ENCODE measurements around the gene CXCL5. TPM values are rescaled to one million over a fixed set of nuclear protein-coding genes. Genes with fewer than 3 reads are reported as not detected.

CXCL5 gene
- total and polyA plus RNA-seq, 2 donors (not counting 3 experiments of a cell fraction or from before 2014, with no cell fraction given) = 0.33 to 0.40 TPM

- no peaks in the 10 kb centered on the region for H3K27me3 ChIP-seq (ENCODE audit: control insufficient read depth in 2 of 2, insufficient read depth in 2 of 2, low read length in 2 of 2)
- POLR2A ChIA-PET = no interaction called here
- TF ChIP-seq POLR2AphosphoS5 (IDR thresholded peaks at IDR 0.05; ENCODE audit: insufficient read depth, low read depth, low read length) = no peak
- no peak for TF ChIP-seq CTCF (IDR thresholded peaks at IDR 0.05; ENCODE audit: extremely low read depth in 1 of 2, insufficient read depth in 1 of 2, low read depth in 1 of 2, low read length in 2 of 2)
- TF ChIP-seq POLR2A (IDR thresholded peaks at IDR 0.05; ENCODE audit: low read depth, low read length) = no peak
- no peak for TF ChIP-seq GATA2 (IDR thresholded peaks at IDR 0.05; ENCODE audit: insufficient read depth, insufficient read length, low read depth, low read length)
- no peak for TF ChIP-seq JUN (IDR thresholded peaks at IDR 0.05; ENCODE audit: borderline replicate concordance, insufficient read depth, insufficient read length, low read depth)
- TF ChIP-seq MYC (IDR thresholded peaks at IDR 0.05; ENCODE audit: low read depth, low read length) = no peak
- no TSS peak for BruUV-seq (replicated peaks)
- no peak within 1 kb of the TSS for H2AFZ ChIP-seq (ENCODE audit: low read depth, low read length)
- DNase-seq (ENCODE audit: low read depth, low spot score) (no peak), FAIRE-seq (no peak)
- H3K27ac ChIP-seq (ENCODE audit: insufficient read depth, low read depth, low read length) = no peak within 1 kb of the TSS
- no peaks in the 10 kb centered on the region for H3K9me3 ChIP-seq (replicated peaks; ENCODE audit: control insufficient read depth, insufficient read depth, low read length)
- intact Hi-C loops (cut with micrococcal nuclease) (no loop called here), dilution Hi-C loops (cut with MboI; ENCODE audit: extremely low pct_ligation_motif_present, low sequenced_read_pairs) (no loop called here)
- no peaks in the 10 kb centered on the region for H3K79me2 ChIP-seq (ENCODE audit: control insufficient read depth, insufficient read depth, low read length)
- no peak within 1 kb of the TSS for H3K9ac ChIP-seq (replicated peaks; ENCODE audit: extremely low read depth, insufficient read depth, low read length)
- H3K4me2 ChIP-seq (ENCODE audit: insufficient read depth, low read length) = no peak within 1 kb of the TSS
- no peaks in the 10 kb centered on the region for H3K9me1 ChIP-seq (replicated peaks; ENCODE audit: control insufficient read depth, extremely low read depth, insufficient read depth, low read length)
- H4K20me1 ChIP-seq (replicated peaks; ENCODE audit: control insufficient read depth, extremely low read depth, insufficient read depth, low read length) = no peaks in the 10 kb centered on the region
- CTCF ChIA-PET = interaction anchor here (1.0 kb wide), 1 partner anchor 44 kb away, joined by 3 read pairs; no protein-coding TSS in a partner anchor
- H3K4me3 ChIP-seq (replicated peaks in 1 of 3; ENCODE audit: insufficient read depth in 1 of 3, low read depth in 1 of 3, low read length in 3 of 3) = no peak within 1 kb of the TSS
- H3K4me1 ChIP-seq (ENCODE audit: control insufficient read depth, extremely low read depth, insufficient read depth, low read length) = no peaks in the 10 kb centered on the region
- no peaks in the 10 kb centered on the region for H3K36me3 ChIP-seq (ENCODE audit: control insufficient read depth in 2 of 2, extremely low read depth in 1 of 2, insufficient read depth in 2 of 2, low read length in 2 of 2)
These were observed 10.4 kb downstream of the CXCL5 start, which contains the start of gene PPBP for GRCh38 chr4:73988061-73988460. PPBP (minus strand) TSS chr4:73988190; CDS start chr4:73988103, 87 bp downstream.

GRCh38 chr4:73985528-73985852, 13.0 kb downstream of the CXCL5 start:
- DNase-seq (ENCODE audit: low read depth, low spot score) (no peak), FAIRE-seq (no peak)
- no peak overlapping the region for H3K27ac ChIP-seq (ENCODE audit: insufficient read depth, low read depth, low read length)
- H3K9ac ChIP-seq (replicated peaks; ENCODE audit: extremely low read depth, insufficient read depth, low read length) = no peak overlapping the region
- H3K4me3 ChIP-seq (replicated peaks in 1 of 3; ENCODE audit: insufficient read depth in 1 of 3, low read depth in 1 of 3, low read length in 3 of 3) = no peak overlapping the region
- no peaks in the 10 kb centered on the region for H3K4me1 ChIP-seq (ENCODE audit: control insufficient read depth, extremely low read depth, insufficient read depth, low read length)
- dilution Hi-C loops (cut with MboI; ENCODE audit: extremely low pct_ligation_motif_present, low sequenced_read_pairs) = no loop called here
- CTCF ChIA-PET = no interaction called here
- POLR2A ChIA-PET = no interaction called here
- peak overlapping the region; percentile 18 for H2AFZ ChIP-seq (ENCODE audit: low read depth, low read length)
- no peak overlapping the region for H3K4me2 ChIP-seq (ENCODE audit: insufficient read depth, low read length)
- no peaks in the 10 kb centered on the region for H4K20me1 ChIP-seq (replicated peaks; ENCODE audit: control insufficient read depth, extremely low read depth, insufficient read depth, low read length)
- BruUV-seq (replicated peaks) = no TSS peak
- no peaks in the 10 kb centered on the region for H3K9me1 ChIP-seq (replicated peaks; ENCODE audit: control insufficient read depth, extremely low read depth, insufficient read depth, low read length)
- no peaks in the 10 kb centered on the region for H3K9me3 ChIP-seq (replicated peaks; ENCODE audit: control insufficient read depth, insufficient read depth, low read length)
- TF ChIP-seq CTCF (IDR thresholded peaks at IDR 0.05; ENCODE audit: extremely low read depth in 1 of 2, insufficient read depth in 1 of 2, low read depth in 1 of 2, low read length in 2 of 2) (no peak), POLR2A (IDR thresholded peaks at IDR 0.05; ENCODE audit: low read depth, low read length) (no peak), EZH2 (IDR thresholded peaks at IDR 0.05; ENCODE audit: borderline replicate concordance, low read depth, low read length, severe bottlenecking) (no peak), JUN (IDR thresholded peaks at IDR 0.05; ENCODE audit: borderline replicate concordance, insufficient read depth, insufficient read length, low read depth) (no peak), GATA2 (IDR thresholded peaks at IDR 0.05; ENCODE audit: insufficient read depth, insufficient read length, low read depth, low read length) (no peak), MYC (IDR thresholded peaks at IDR 0.05; ENCODE audit: low read depth, low read length) (no peak), FOS (IDR thresholded peaks at IDR 0.05; ENCODE audit: borderline replicate concordance, insufficient read depth, low read length) (no peak), POLR2AphosphoS5 (IDR thresholded peaks at IDR 0.05; ENCODE audit: insufficient read depth, low read depth, low read length) (no peak), MAX (IDR thresholded peaks at IDR 0.05; ENCODE audit: insufficient read depth, insufficient read length) (no peak)
- H3K79me2 ChIP-seq (ENCODE audit: control insufficient read depth, insufficient read depth, low read length) = no peaks in the 10 kb centered on the region
- H3K27me3 ChIP-seq (ENCODE audit: control insufficient read depth in 2 of 2, insufficient read depth in 2 of 2, low read length in 2 of 2) = no peaks in the 10 kb centered on the region
- H3K36me3 ChIP-seq (ENCODE audit: control insufficient read depth in 2 of 2, extremely low read depth in 1 of 2, insufficient read depth in 2 of 2, low read length in 2 of 2) = no peaks in the 10 kb centered on the region
- intact Hi-C loops (cut with micrococcal nuclease) = no loop called here
